ENCODE results near the gene SEL1L2.
"Not testable (repeated sequence)": the region's sequence is repeated elsewhere in the genome, so short reads cannot be mapped to it uniquely, and the experiment has no call there.

Gene SEL1L2, protein sequence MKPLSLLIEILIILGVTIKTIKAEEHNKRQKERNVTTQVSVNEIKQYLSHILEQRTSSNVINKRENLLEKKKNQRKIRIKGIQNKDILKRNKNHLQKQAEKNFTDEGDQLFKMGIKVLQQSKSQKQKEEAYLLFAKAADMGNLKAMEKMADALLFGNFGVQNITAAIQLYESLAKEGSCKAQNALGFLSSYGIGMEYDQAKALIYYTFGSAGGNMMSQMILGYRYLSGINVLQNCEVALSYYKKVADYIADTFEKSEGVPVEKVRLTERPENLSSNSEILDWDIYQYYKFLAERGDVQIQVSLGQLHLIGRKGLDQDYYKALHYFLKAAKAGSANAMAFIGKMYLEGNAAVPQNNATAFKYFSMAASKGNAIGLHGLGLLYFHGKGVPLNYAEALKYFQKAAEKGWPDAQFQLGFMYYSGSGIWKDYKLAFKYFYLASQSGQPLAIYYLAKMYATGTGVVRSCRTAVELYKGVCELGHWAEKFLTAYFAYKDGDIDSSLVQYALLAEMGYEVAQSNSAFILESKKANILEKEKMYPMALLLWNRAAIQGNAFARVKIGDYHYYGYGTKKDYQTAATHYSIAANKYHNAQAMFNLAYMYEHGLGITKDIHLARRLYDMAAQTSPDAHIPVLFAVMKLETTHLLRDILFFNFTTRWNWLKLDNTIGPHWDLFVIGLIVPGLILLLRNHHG

DNA sequence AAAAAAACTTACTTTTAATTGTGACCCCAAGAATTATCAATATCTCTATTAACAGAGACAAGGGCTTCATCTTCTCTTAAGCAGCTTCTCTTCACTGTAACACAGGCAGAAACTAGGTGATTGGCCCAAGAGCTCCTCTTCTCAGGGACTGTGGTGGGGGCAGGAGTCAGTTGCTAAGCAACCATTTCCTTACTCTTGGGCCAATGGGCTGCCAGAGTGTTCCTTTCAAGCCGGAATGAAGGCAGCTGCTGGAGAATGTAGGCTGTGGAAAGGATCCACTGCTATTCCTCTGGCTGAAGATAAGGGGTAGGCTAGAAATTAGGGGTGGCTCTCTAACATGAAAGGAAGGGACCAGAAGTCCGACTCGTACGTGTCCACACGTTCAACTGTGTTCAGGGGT, at the start of gene SEL1L2:
Gene SEL1L2 (minus strand): TSS at position 150 of the 400 bp plus-strand sequence. CDS start 80 bp downstream, at position 70.
- DNase-seq, result no peak
- no peaks in the 10 kb centered on the region for H3K4me1 Mint-ChIP-seq
- ATAC-seq, result no peak
- peaks cover 13 to 31% of the 10 kb centered on the region in 2 donors for H3K9me3 Mint-ChIP-seq
- no peak within 1 kb of the TSS for H3K4me3 Mint-ChIP-seq
- no peak within 1 kb of the TSS for H3K27ac Mint-ChIP-seq
- no peaks in the 10 kb centered on the region for H3K27me3 Mint-ChIP-seq

DNA sequence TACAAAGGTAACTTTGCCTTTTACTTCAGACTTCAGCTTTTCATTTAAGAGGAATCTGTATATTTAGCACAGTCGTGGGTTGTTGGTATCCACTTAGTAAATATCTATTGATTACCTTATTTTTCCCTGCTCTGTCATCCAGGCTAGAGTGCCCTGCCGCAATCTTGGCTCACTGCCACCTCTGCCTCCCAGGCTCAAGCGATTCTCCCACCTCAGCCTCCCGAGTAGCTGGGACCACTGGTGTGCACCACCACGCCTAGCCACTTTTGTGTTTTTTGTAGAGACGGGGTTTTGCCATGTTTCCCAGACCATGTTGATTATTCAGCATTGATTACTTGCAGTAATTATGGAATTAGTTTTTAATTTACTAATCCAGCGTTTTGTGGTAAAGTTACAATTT, 46.2 kb upstream of the SEL1L2 start:
- Mint-ChIP-seq H3K27ac (no peak overlapping the region), H3K27me3 (no peaks in the 10 kb centered on the region), H3K9me3 (no peaks in the 10 kb centered on the region), H3K4me3 (no peak overlapping the region), H3K4me1 (no peaks in the 10 kb centered on the region)
- DNase-seq, result no peak
- no peak for ATAC-seq

DNA sequence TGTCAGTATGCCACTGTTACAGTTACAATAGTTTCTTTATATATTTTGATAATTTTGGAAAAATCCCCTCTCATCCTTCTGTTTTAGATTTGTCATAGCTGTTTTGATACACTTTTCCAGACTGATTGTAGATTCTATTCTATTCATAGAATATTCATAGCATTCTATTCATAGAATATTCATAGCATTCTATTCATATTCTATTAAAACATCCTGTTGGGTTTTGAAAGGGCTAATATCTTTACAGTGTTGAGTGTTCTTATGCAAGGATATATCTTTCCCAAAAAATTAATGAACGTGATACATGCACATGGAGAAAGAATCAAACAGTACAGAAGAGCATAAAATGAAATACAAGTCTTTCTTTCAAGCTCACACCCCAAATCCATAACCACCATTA, 42.9 kb upstream of the SEL1L2 start:
- ATAC-seq (no peak), DNase-seq (no peak)
- Mint-ChIP-seq H3K4me3 (no peak overlapping the region), H3K27ac (no peak overlapping the region), H3K4me1 (no peaks in the 10 kb centered on the region), H3K9me3 (no peaks in the 10 kb centered on the region), H3K27me3 (no peaks in the 10 kb centered on the region)

DNA sequence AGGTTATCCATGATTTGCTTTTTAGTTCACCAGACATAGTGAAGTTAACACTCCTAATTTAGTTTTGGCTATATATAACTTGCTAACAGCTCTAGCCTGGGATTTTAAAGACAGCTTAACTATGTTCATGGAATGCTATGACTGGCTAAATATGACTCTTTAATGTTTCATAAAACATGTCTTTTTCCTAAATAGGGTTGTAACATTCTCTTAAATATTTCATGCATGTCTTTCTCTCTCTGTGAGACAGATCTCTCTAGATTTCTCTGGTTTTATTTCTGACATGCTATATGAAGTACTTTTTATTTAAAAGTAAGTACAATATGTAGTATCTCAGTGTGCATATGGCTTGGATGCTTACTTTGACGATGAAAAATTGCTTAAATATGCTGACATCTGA, 40.6 kb upstream of the SEL1L2 start:
- no peaks in the 10 kb centered on the region for H3K27me3 Mint-ChIP-seq
- no peak for ATAC-seq
- DNase-seq, result no peak
- H3K4me3 Mint-ChIP-seq, result no peak overlapping the region
- peaks cover 0 to 11% of the 10 kb centered on the region in 2 donors for H3K9me3 Mint-ChIP-seq
- no peaks in the 10 kb centered on the region for H3K4me1 Mint-ChIP-seq
- no peak overlapping the region for H3K27ac Mint-ChIP-seq

DNA sequence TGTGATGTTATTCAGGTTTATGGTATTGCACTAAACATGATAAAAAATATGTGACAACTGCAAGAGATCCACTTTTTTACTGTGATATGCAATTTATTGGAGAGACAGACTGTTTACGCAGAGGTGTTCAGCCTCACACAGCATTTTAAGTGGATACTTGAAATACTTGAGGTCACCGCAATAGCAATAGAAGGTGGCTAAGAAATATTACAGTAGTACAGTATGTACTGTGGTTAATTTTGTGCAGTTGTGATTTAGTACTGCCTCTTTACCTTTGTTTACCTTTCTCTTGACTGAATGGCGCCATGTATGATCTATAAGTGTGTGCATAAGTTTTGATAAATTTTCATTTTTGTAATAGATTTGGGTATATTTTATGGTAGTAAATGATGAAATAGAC, 22.3 kb upstream of the SEL1L2 start:
- Mint-ChIP-seq H3K27ac (no peak overlapping the region), H3K4me1 (no peaks in the 10 kb centered on the region), H3K27me3 (no peaks in the 10 kb centered on the region), H3K9me3 (no peaks in the 10 kb centered on the region), H3K4me3 (no peak overlapping the region)
- ATAC-seq (no peak), DNase-seq (no peak)

DNA sequence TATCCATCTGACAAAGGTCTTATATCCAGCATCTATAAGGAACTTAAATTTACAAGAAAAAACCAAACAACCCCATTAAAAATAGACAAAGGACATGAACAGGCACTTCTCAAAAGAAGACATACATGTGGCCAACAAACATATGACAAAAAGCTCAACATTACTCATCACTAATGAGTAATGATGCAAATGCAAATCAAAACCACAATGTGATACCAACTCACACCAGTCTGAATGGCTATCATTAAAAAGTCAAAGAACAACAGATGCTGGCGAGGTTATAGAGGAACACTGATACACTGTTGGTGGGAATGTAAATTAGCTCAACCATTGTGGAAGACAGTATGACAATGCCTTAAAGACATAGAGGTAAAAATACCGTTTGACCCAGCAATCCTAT, 18.8 kb upstream of the SEL1L2 start:
- no peaks in the 10 kb centered on the region for H3K4me1 Mint-ChIP-seq
- no peak for DNase-seq
- H3K27ac Mint-ChIP-seq, result no peak overlapping the region
- no peaks in the 10 kb centered on the region for H3K27me3 Mint-ChIP-seq
- no peak for ATAC-seq
- no peaks in the 10 kb centered on the region for H3K9me3 Mint-ChIP-seq
- no peak overlapping the region for H3K4me3 Mint-ChIP-seq

DNA sequence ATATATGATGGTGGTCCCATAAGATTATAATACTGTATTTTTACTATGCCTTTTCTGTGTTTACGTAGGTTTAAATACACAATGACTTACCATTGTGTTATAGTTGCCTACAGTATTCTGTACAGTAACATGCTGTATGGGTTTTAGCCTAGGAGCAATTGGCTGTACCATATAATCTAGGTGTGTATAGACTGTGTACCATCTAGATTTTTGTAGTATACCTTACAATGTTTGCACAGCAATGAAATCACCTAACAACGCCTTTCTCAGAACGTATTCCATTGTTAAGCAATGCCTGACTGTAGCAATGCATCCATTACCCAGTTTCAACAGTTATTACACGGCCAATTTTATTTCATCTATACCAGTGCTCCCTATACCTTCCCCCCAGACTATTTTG, 15.6 kb upstream of the SEL1L2 start:
- Mint-ChIP-seq H3K27me3 (no peaks in the 10 kb centered on the region), H3K9me3 (no peaks in the 10 kb centered on the region), H3K4me1 (no peaks in the 10 kb centered on the region), H3K27ac (no peak overlapping the region), H3K4me3 (no peak overlapping the region)
- DNase-seq (no peak), ATAC-seq (no peak)

DNA sequence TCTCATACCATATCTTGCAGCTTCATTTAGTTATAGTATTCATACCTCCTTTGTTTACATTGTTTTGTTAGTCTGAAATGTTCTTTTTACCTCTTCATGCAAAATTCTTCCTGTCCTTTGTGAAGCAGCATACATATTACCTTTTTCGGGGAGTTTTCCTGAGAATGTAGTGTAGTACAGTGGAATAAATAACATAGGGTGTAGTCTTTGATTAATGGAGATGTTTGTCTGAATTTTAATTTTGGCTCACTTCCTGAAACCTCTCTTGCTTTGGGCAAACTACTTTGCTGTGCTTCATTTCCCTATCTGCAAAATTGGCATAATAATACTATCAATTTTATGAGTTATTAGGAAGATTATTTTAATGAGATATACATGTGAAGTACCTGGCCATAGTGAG, 10.5 kb upstream of the SEL1L2 start:
- ATAC-seq (no peak), DNase-seq (no peak)
- Mint-ChIP-seq H3K9me3 (peaks cover 0 to 7% of the 10 kb centered on the region in 2 donors), H3K27me3 (peaks cover 34% of the 10 kb centered on the region), H3K4me1 (peaks cover 5% of the 10 kb centered on the region), H3K27ac (no peak overlapping the region), H3K4me3 (no peak overlapping the region)

DNA sequence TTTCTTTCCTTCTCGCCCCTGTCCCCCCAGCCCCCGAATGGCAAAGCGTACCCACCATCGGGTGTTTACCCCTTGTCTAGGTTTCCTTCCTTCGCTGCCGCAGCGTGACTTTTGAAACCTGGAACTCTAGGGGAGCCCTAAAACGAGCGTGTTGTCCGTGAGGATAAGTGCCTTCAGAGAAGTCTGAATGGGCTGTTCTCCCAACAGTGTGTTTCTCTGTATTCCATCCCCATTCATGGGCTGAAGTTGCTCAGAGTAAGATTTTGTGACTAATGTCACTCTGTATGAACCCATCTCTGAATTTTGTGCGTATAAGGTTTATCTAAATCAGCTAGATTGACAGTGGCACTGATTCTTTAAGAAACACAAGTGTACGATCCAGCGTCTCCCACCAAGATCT, 5.9 kb upstream of the SEL1L2 start:
- H3K27ac Mint-ChIP-seq, result no peak overlapping the region
- peaks cover 6% of the 10 kb centered on the region for H3K4me1 Mint-ChIP-seq
- H3K4me3 Mint-ChIP-seq, result peak overlapping the region; percentile 68 to 72
- no peak for DNase-seq
- peaks cover 6 to 38% of the 10 kb centered on the region in 2 donors for H3K9me3 Mint-ChIP-seq
- ATAC-seq, result no peak
- H3K27me3 Mint-ChIP-seq, result peaks cover 35% of the 10 kb centered on the region

DNA sequence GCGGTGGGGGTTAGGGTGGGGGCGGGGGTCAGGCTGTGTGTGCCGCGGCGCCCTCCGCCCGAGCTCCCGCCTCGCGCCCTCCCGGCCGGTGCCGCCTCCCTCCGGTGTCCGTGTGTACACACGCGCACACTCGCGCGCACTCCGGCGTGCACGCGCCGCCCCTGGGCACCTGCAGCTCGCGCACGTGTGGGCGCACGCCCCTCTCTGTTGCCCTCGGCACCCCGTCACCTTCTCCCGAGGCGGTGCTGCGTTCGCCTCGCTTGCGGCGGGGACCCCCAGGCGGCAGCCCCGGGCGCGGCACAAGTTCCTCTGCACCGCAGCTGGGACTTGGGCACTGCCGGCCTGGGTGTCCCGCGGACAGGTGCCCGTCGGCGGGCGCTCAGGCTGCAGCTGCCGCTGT, 5.4 kb upstream of the SEL1L2 start:
- H3K4me3 Mint-ChIP-seq, result peak overlapping the region in 1 of 2 donors; percentile 72
- H3K27ac Mint-ChIP-seq, result no peak overlapping the region
- DNase-seq (peak in 1 of 2 donors; percentile 3), ATAC-seq (peak; percentile 36)
- peaks cover 35% of the 10 kb centered on the region for H3K27me3 Mint-ChIP-seq
- peaks cover 6% of the 10 kb centered on the region for H3K4me1 Mint-ChIP-seq
- H3K9me3 Mint-ChIP-seq, result peaks cover 6 to 38% of the 10 kb centered on the region in 2 donors

DNA sequence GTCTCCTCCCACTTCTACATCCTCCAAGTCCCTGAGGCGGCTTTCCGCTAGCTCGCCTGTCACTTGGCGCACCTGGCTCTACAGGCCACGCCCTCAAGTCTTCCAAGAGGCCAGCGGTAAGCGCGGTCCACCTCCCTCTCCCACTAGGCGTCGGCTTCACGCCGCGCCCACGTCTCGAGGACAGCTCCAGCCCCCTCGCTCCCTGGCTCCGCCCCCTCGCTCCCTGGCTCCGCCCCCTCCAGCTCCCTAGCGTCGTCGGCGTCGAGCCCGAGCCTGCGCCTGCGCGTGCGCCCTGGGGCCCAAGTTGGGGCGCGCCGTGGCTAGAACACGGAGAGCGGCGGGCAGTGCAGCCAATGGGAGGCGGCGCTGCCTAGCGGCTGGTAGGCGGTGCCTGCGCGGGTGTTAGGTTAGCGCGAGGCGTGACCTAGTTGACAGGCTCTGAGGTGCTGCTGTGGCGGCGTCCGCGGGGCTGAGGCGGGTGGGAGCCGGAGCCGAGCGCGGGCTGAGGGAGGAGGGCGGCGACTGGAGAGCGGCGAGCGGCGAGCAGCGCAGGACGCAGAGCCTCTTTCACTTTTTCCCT, 4.8 kb upstream of the SEL1L2 start, which contains the start of gene MACROD2:
Gene MACROD2 (plus strand): TSS at position 431 of the 580 bp plus-strand sequence.
- H3K27ac Mint-ChIP-seq, result no peak within 1 kb of the TSS
- H3K4me3 Mint-ChIP-seq, result peak within 1 kb of the TSS; percentile 68 to 72
- H3K9me3 Mint-ChIP-seq, result peaks cover 6 to 38% of the 10 kb centered on the region in 2 donors
- DNase-seq (peak; percentile 47 to 64), ATAC-seq (peak; percentile 88)
- peaks cover 6% of the 10 kb centered on the region for H3K4me1 Mint-ChIP-seq
- H3K27me3 Mint-ChIP-seq, result peaks cover 33% of the 10 kb centered on the region

DNA sequence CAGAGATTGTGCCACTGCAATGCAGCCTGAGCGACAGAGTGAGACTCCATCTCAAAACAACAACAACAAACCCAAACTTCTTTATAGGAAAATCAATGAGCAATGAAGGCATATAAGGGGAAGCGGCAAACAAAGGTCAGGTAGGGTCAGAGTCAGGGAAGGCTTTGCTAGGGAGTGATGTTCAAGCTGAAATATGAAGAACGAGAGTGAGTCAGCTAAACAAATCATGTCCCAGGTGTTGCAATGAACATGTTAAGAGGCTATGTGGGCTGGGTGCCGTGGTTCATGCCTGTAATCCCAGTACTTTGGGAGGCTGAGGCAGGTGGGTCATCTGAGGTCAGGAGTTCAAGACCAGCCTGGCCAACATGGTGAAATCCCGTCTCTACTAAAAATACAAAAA, 1.5 kb upstream of the SEL1L2 start:
- Mint-ChIP-seq H3K27me3 (peaks cover 12% of the 10 kb centered on the region), H3K9me3 (peaks cover 13 to 31% of the 10 kb centered on the region in 2 donors)
- not testable (repeated sequence) for H3K27ac Mint-ChIP-seq, H3K4me3 Mint-ChIP-seq, DNase-seq, ATAC-seq, H3K4me1 Mint-ChIP-seq

DNA sequence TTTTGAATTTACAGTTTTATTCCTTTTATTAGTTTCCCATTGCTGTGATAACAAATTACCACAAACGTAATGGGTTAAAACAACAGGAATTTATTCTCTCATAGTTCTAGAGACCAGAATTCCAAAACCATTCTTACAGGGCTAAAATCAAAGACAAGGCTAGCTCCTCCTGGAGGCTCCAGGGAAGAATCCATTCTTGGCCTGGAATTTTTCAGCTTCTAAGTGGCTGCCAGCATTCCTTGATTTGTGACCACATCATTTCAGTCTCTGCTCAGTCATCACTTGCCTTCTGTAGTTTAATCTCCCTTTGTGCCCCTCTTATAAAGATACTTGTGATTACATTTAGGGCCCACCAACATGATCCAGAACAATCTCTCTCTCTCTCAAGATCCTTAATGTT, 897 bp upstream of the SEL1L2 start:
- no peak overlapping the region for H3K27ac Mint-ChIP-seq
- ATAC-seq (no peak), DNase-seq (no peak)
- H3K27me3 Mint-ChIP-seq, result peaks cover 6% of the 10 kb centered on the region
- peaks cover 13 to 31% of the 10 kb centered on the region in 2 donors for H3K9me3 Mint-ChIP-seq
- H3K4me1 Mint-ChIP-seq, result peaks cover 5% of the 10 kb centered on the region
- H3K4me3 Mint-ChIP-seq, result no peak overlapping the region

DNA sequence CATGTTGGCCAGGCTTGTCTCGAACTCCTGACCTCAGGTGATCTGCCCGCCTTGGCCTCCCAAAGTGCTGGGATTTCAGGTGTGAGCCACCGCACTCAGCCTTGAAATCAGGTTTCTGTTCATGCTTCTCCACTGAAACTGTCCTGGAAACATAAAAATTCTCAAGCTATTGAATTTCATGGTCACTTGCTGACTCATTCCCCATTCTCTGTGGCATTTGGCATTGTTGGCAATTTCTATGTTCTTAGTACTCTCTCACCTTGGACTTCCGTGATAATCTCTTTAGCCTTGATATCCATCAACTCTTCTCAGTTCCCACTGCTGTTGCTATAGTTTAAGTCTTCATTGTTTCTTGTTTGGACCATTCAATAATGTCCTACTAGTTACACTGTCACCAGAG, 6.2 kb downstream of the SEL1L2 start:
- ATAC-seq, result no peak
- no peaks in the 10 kb centered on the region for H3K27me3 Mint-ChIP-seq
- peaks cover 0 to 16% of the 10 kb centered on the region in 2 donors for H3K9me3 Mint-ChIP-seq
- no peak for DNase-seq
- no peaks in the 10 kb centered on the region for H3K4me1 Mint-ChIP-seq
- no peak overlapping the region for H3K4me3 Mint-ChIP-seq
- H3K27ac Mint-ChIP-seq, result no peak overlapping the region

DNA sequence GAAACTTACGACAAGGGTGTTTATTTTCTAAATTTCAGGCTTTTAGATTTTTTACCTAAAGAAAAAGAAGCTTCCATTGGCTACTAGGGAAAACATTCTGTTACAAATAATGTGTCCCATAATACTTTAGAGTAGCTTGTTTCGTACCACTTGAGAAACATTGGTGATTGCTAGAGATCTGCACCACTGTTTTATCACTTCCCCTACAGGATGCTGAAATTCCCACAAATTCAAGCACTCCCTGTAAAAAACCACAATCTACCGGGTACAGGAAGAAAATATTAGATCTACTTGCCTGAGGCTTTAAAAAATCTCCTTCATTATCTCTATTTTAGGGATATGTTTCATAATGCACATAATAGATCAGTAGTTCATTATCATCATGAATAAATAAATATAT, 29.9 kb downstream of the SEL1L2 start:
- no peaks in the 10 kb centered on the region for H3K9me3 Mint-ChIP-seq
- DNase-seq (no peak), ATAC-seq (no peak)
- H3K4me1 Mint-ChIP-seq, result no peaks in the 10 kb centered on the region
- H3K4me3 Mint-ChIP-seq, result no peak overlapping the region
- H3K27me3 Mint-ChIP-seq, result no peaks in the 10 kb centered on the region
- H3K27ac Mint-ChIP-seq, result no peak overlapping the region

DNA sequence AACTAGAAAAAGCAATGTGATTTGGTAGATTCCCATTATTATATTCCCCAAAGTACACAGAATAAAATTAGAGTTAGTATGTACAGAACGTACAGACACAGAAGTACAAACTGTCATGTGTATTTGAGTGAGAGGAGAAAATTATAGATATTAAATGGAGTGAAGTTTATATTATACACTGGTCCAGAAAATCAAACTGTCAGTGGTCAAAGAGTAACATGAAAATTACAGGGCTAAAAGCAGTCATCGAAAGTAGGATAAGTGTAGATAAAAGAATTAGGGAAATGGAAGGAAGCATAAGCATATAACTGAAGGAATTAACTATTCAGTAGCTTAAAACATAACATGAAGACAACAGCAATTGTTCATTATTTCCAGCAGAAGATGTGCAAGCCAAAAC, 30.3 kb downstream of the SEL1L2 start:
- Mint-ChIP-seq H3K4me1 (no peaks in the 10 kb centered on the region), H3K4me3 (no peak overlapping the region), H3K9me3 (no peaks in the 10 kb centered on the region), H3K27ac (no peak overlapping the region), H3K27me3 (peaks cover 4% of the 10 kb centered on the region)
- no peak for ATAC-seq
- no peak for DNase-seq
